Measurements from ENCODE around the gene FAM210A.
"Not testable (repeated sequence)": the region's sequence is repeated elsewhere in the genome, so short reads cannot be mapped to it uniquely, and the experiment has no call there.

FAM210A gene, protein sequence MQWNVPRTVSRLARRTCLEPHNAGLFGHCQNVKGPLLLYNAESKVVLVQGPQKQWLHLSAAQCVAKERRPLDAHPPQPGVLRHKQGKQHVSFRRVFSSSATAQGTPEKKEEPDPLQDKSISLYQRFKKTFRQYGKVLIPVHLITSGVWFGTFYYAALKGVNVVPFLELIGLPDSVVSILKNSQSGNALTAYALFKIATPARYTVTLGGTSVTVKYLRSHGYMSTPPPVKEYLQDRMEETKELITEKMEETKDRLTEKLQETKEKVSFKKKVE

GRCh38 chr18:13726232-13726971 is at the start of gene FAM210A, which contains the start of gene RNMT:
Gene FAM210A (minus strand): TSS chr18:13726558. CDS start chr18:13682077, 44,481 bp downstream.
Gene RNMT (plus strand): TSS chr18:13726673. CDS start chr18:13731518, 4,845 bp downstream.
- DNase-seq (ENCODE audit: low spot score), result peak; percentile 96

GRCh38 chr18:13775058-13775457 is 48.7 kb upstream of the FAM210A start:
- DNase-seq (ENCODE audit: low spot score), result no peak

GRCh38 chr18:13762690-13763439 is 36.5 kb upstream of the FAM210A start:
- no peak for DNase-seq (ENCODE audit: low spot score)

GRCh38 chr18:13760047-13760446 is 33.7 kb upstream of the FAM210A start:
- no peak for DNase-seq (ENCODE audit: low spot score)

- no peak for DNase-seq (ENCODE audit: low spot score)
Observed at GRCh38 chr18:13758622-13759021, 32.3 kb upstream of the FAM210A start.

GRCh38 chr18:13756671-13757070 is 30.3 kb upstream of the FAM210A start:
- DNase-seq (ENCODE audit: low spot score), result no peak

- no peak for DNase-seq (ENCODE audit: low spot score)
Observed at GRCh38 chr18:13756261-13756660, 29.9 kb upstream of the FAM210A start.

DNA sequence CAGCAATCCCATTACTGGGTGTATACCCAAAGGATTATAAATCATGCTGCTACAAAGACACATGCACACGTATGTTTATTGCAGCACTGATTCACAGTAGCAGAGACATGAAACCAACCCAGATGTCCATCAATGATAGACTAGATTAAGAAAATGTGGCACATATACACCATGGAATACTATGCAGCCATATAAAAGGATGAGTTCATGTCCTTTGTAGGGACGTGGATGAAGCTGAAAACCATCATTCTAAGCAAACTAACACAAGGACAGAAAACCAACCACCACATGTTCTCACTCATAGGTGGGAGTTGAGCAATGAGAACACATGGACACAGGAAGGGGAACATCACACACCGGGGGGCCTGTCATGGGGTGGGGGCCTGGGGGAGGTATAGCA is 25.2 kb upstream of the FAM210A start:
- not testable (repeated sequence) for DNase-seq (ENCODE audit: low spot score)

DNA sequence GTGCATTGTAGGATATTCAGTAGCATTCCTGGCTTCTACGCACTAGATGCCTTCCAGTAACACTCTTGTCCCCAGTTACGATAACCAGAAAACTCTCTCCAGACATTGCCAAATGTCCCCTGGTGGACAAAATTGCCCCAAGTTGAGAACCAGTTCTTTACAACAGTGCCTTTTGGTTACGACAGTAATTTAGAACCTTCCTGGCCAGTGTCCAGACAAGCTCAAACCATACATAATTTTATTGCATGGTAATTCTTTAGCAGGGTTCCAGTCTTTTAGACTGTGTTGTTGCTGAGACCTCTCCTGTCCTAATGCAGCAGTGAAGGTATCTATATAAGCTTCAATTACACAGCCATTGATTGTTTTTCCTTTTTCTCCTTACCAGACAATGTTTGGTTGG is 20.3 kb upstream of the FAM210A start:
- no peak for DNase-seq (ENCODE audit: low spot score)

- no peak for DNase-seq (ENCODE audit: low spot score)
Observed at GRCh38 chr18:13745696-13746095, 19.3 kb upstream of the FAM210A start.

DNA sequence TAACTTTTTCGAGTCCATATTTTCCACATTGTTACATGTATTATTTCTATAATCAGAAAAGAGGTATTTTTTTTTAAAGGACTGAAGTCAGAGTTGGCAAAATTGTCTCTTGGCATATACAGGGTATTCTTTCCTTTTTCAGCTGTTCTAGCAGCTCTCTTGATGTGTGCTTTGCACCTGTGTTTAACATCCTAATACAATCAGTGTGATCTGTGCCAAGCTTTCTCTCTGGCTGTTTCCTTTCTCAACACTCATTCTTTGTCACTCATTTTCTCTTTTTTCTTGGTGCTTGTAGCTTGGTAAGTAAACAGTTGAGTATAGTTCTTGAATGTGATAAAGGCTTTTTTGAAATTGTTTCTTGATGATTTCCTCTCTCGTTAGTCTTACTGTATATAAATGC is 9.3 kb upstream of the FAM210A start:
- DNase-seq (ENCODE audit: low spot score), result no peak

- no peak for DNase-seq (ENCODE audit: low spot score)
Observed at GRCh38 chr18:13730481-13730880, 4.1 kb upstream of the FAM210A start.

DNA sequence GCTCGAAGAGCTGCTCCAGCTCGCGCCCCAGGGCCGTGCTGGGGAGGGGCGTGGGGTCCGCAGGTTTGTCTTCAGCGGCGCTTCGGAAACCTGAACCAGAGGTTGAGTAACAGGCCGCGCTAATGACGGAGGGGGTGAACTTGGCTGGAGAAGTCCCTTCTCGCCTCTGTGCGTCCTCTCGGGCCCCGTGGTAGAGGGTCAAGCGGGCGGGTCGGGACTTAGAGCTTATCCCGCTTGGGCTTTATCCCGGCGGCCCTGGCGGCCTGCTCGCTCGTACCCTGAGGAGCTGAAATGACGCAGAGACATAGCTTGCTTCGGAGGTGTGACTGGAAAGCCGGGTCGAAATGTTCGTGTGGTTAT is 594 bp upstream of the FAM210A start:
- DNase-seq (ENCODE audit: low spot score), result peak; percentile 27

GRCh38 chr18:13725566-13726231 is 659 bp downstream of the FAM210A start:
- DNase-seq (ENCODE audit: low spot score), result peak; percentile 7

GRCh38 chr18:13720847-13721246 is 5.5 kb downstream of the FAM210A start:
- no peak for DNase-seq (ENCODE audit: low spot score)

- no peak for DNase-seq (ENCODE audit: low spot score)
Observed at GRCh38 chr18:13720123-13720522, 6.2 kb downstream of the FAM210A start.

- DNase-seq (ENCODE audit: low spot score), result no peak
Observed at GRCh38 chr18:13716916-13717315, 9.4 kb downstream of the FAM210A start.

DNA sequence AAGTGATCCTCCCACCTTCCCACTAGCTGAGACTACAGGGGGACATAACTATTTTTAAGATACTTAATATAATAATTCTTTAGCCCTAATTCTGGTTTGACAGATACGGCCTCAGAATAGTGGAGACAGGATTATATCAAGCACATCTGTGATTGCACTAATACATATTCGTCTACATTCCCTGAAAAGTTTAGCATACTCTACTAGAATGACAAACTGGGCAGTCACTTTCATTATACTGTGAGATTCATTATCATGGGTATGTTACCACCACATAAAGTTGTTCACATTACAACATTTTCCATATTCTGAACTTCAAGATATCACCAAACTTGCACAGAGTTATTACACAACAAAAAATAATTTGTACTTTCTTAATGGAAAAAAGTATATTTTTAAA is 11.0 kb downstream of the FAM210A start:
- DNase-seq (ENCODE audit: low spot score), result no peak

- DNase-seq (ENCODE audit: low spot score), result no peak
Observed at GRCh38 chr18:13713455-13714055, 12.8 kb downstream of the FAM210A start.

GRCh38 chr18:13712400-13713131 is 13.8 kb downstream of the FAM210A start:
- no peak for DNase-seq (ENCODE audit: low spot score)

GRCh38 chr18:13710414-13710831 is 15.9 kb downstream of the FAM210A start:
- DNase-seq (ENCODE audit: low spot score), result no peak
